GM19240 (cell line): Measurements from ENCODE around the gene CRYBB1.

Experiments
- DNase-seq: peaks from one replicate; pipeline ENCODE4 v3.0.0; 2011; ENCODE audit warnings: low spot score; ENCODE audit not compliant: insufficient read length

The CRYBB1 gene

DNA sequence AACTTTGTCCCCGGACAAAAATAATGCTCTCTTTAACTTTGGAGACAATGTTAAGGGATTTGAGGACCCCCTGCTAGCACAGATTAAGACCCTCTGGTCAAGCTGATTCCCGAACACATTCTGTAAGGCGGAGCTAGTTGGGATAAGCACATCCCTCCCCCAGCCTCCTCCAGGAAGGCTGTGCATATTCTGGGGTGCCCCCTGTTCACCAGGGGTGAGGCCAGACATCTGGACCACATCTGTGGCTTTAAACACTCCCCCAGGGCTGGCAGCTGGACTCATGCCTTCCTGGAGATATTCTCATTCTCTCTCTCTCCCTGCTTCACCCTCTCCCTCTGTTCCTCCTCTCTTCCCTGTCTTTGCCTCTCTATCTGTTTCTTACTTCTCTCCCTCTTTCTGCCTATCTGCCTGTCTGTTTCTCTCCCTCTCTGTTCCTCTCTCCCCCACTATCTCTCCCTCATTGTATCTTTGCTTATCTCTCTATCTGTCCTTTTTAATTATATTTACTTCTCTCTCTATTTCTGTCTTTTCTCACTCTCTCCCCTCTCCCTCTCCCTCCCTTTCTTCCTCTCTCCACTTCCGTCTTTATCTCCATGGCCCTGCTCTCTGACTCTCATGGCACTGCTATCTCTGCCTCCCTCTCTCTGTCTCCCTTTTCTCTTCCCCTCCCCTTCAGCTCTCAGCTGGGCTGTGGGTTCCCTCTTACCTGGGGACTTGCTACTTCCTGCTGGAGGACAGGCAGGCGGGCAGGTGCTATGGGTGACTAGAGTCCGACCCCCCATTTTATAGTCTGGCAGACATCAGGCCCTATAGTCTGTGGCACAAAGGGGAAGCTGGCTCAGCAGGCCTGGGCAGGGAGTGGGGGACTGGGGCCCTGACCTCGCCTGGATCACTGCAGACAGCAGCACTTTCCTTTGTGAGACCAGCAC lies at the start of gene CRYBB1:
Gene CRYBB1 (minus strand): TSS at position 757 of the 929 bp plus-strand sequence. CDS start 1,708 bp downstream, outside the sequence.
- no peak for DNase-seq

DNA sequence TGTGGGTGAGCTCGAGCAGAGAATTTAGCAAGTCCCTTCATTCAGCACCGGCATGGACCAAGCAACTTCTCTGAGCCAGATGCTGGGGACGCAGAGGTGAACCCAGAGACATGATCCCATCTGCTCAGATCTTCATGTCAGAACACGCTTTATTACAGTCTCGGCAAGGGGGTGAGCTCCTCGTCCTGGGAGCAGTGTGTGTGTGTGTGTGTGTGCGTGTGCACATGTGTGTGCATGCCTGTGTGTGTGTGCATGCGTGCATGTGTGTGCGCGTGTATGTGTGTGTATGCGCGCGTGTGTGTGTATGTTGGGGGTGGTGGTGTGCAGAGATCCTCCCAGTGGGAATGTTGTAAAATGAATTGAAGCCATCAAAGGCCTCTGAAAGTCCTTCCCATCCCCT lies 49.3 kb upstream of the CRYBB1 start:
- DNase-seq: no peak

GRCh38 chr22:26665813-26666231 lies 48.0 kb upstream of the CRYBB1 start:
- no peak for DNase-seq

GRCh38 chr22:26663374-26663923 lies 45.6 kb upstream of the CRYBB1 start:
- DNase-seq: no peak

GRCh38 chr22:26662160-26662559 lies 44.3 kb upstream of the CRYBB1 start:
- DNase-seq: no peak

GRCh38 chr22:26660961-26661578 lies 43.2 kb upstream of the CRYBB1 start:
- no peak for DNase-seq

DNA sequence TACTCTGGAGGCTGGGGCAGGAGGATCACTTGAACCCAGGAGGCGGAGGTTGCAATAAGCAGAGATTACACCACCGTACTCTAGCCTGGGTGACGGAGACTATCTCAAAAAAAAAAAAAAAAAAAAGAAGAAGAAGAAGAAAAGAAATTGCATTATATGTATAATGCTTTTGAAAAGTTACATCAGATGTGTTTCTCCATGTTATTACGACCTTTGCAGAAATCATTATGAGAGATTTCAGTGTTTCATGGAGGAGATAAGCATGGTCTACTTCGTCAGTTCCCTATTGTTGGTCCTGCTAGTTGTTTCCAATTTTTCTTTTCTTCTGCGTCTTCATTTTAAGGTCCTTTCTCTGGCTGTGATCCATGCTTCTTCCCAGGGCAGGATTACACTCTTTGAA lies 42.5 kb upstream of the CRYBB1 start:
- DNase-seq: no peak

DNA sequence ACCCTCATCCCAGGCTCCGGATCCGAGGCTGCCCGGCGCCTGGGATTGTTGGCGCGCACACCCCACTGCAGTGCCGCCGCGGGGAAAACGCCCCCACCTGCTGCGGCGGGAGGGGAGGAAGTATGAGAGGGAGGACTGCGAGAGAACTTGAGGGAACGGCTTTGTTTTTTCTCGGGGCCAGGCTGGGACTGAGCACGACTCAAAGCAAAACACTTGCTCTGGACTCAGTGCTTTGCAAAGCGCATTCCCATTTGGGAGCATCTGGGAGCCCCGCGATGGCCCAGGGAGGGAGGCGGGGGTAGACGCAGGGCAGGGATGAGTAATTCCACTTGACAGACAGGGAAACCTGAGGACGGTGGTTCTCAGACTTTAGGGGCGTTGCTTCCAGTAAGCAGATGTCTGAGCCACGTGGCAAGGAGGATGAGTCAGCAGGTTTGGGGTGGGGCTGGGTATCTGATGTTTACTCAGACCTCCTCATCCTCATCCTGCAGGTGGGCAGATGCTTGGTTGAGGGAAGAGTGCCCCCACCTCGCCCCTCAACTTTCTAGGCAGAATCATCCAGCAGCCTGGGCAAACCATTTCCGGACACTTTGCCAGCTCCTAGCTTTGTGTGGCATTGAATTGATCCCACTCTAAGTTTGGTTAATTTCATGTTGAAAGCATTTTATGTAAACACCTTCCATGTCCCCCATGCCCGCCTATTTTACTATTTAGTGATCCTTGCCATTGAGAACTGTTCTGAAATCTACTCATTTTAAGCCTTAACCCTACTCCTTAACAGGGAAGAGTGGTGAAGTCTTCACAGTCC lies 41.0 kb upstream of the CRYBB1 start:
- DNase-seq: no peak

DNA sequence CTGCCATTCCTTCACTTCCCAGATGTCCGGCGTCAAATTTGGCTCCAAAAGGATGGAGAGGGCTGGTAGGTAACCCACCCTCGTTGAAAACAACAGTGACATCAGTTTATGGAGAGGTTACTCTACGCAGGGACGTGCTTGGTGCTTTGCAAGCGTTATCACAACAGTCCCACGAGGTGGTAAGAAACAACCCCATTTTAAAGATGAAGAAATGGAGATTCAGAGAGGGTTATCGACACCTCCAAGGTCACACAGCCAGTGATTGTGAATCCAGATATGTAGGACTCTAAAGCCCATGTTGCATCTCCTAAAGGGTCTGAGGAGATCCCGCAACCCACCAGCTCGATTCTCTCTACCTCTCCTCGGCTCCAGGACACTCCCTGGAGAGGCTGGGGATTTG lies 40.3 kb upstream of the CRYBB1 start:
- DNase-seq: no peak

GRCh38 chr22:26656891-26657851 lies 39.3 kb upstream of the CRYBB1 start, which contains the start of gene MIAT:
TSS of gene MIAT (plus strand) at chr22:26657588.
- DNase-seq: no peak

DNA sequence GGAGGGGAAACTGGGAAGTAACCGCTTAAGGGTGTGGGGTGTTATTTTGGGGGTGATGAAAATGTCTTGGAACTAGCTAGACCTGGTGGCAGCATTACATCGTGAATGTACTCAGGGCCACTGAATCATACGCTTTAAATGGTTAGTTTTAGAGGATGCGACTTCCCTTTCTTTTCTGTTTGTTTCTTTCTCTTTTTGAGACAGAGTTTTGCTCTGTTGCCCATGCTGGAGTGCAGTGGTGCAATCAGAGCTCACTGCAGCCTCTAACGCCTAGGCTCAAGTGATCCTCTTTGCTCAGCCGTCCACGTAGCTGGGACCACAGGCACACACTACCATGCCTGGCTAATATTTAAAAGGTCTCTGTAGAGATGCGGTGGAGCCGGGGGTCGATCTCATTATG lies 34.0 kb upstream of the CRYBB1 start:
- DNase-seq: no peak

DNA sequence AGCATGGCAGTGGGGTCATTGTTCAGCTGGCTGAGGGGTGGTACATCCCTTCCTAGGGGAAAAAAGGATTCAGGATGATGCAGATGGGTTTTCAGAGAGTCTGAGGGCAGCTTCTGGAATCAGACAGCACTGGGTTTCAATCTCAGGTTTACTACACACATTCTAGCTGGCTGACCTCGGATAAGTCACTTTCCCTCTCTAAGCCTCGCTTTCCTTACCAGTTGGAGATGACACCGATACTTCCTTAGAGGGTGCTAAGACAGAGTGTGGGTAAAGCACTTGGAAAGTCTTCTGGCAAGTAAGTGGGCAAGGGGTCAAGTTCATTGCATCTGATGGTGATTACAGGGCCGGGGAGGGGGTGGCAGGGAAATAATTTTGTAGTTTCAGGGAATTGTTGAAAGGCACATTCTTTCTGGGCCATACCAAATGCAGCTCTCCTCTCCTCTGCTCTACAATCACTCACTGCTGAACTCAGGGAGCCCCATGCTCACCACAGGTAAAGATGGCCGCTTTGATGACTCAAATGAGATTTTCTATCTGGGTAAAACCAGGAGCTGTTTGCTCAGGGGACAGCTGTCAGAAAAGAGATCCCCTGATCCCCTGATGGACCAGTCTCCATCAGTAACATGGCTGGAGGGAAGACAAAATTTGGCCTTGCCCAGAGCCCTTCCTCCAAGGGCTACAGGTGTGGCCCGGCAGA lies 33.0 kb upstream of the CRYBB1 start:
- DNase-seq: peak; percentile 28

GRCh38 chr22:26648528-26649388 lies 30.9 kb upstream of the CRYBB1 start:
- no peak for DNase-seq

DNA sequence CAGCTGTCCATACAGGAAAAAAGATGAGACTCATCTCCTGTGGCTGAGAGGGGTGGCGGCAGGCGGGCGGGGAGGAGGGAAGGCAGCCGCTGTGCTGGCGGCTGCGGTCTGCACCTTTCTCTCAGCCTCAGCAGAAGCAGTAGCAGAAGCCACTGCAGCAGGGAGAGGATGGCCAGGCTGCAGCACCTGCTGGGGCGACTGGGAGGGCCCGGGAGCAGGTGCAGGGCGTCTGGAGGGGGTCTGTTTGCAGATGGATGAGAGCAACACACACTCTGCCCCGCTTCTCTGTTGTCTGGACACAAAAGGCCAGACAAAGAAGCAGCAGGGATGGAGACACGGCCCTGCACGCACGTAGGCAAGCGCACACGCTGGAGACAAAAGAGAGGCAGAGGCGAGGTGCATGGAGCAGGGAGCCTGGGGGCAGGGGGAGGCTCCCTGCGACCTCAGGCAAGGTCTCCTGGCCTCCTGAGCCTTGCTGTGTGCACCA lies 30.2 kb upstream of the CRYBB1 start:
- DNase-seq: no peak

DNA sequence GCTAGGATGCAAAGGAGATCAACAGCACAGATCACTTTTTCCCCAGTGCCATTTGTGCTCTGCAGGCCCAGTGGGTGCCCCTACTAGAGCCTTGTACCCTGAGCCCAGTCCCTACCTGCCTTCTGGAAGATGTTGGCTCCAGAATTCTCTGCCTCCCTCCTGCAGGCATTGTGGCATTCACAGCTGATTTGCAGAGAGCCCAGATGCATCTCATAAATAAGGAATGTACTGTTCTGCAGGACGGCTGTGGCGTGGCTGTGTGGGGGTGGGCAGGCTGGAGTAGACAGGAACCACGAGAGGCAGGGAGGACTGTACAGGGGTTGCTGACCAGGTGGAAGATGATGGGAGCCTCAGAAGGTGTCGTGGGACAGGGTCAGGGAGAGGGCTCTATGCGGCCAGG lies 28.3 kb upstream of the CRYBB1 start:
- no peak for DNase-seq

DNA sequence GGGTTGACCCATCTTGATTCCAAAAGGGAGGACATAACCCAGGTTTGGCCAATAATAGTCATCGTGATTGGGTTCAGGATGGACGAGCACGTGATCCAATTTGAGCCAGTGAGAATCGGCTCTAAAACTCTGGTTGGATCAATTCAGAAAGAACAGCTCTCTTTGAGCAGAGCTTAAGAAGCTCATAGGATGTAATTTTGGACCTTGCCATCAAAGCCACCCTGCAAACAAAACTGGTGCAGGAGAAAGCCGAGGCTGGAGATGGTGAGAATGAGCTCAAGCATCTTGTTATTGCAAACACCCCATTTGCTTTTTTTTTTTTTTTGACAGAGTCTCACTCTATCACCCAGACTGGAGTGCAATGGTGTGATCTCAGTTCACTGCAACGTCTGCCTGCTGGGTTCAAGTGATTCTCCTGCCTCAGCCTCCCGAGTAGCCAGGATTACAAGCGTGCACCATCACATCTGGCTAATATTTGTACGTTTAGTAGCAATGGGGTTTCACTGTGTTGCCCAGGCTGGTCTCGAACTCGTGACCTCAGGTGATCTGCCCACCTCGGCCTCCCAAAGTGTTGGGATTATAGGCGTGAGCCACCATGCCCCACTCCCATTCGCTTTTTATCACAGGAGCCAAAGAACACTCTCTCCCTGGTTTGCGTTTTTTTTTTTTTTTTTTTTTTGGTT lies 25.7 kb upstream of the CRYBB1 start:
- DNase-seq: no peak

- DNase-seq: no peak
These were observed 24.9 kb upstream of the CRYBB1 start for GRCh38 chr22:26642465-26643417.
